Neural progenitor cell (in vitro differentiated cells): ENCODE data around the gene GLT8D2. TPM values are rescaled to one million over a fixed set of nuclear protein-coding genes. Genes with fewer than 3 reads are reported as not detected.

Source experiments
- DNase-seq: peaks from one replicate; pipeline ENCODE4 v3.0.0-alpha.2; 2016; ENCODE audit warnings: low spot score
- H2AFZ ChIP-seq: fragments of 200-600 bp; sonication (generic); replicated peaks from 2 replicates; pipeline ENCODE4 v1.6.1; 2016; ENCODE audit warnings: antibody characterized with exemption
- H3F3A ChIP-seq: fragments of 200-600 bp; sonication (generic); 2 replicates; pipeline ENCODE4 v1.6.1; 2016; ENCODE audit warnings: antibody characterized with exemption, low read depth
- H3K27ac ChIP-seq: fragments of 200-600 bp; sonication (generic); 2 replicates; pipeline ENCODE4 v1.5.1; 2016; ENCODE audit warnings: mild to moderate bottlenecking
- H3K27me3 ChIP-seq: fragments of 200-600 bp; sonication (generic); 2 replicates; pipeline ENCODE4 v1.6.1; 2016; ENCODE audit warnings: mild to moderate bottlenecking, moderate library complexity
- H3K36me3 ChIP-seq: fragments of 200-600 bp; sonication (generic); 2 replicates; pipeline ENCODE4 v1.5.1; 2016
- H3K4me1 ChIP-seq: fragments of 200-600 bp; sonication (generic); 2 replicates; pipeline ENCODE4 v1.6.1; 2016; ENCODE audit warnings: mixed run types
- H3K4me2 ChIP-seq: fragments of 200-600 bp; sonication (generic); 2 replicates; pipeline ENCODE4 v1.6.1; 2016
- H3K4me3 ChIP-seq: fragments of 200-600 bp; sonication (generic); 2 replicates; pipeline ENCODE4 v1.5.1; 2016
- H3K79me2 ChIP-seq: fragments of 200-600 bp; sonication (generic); 2 replicates; pipeline ENCODE4 v1.6.1; 2016; ENCODE audit warnings: low read depth
- H3K9ac ChIP-seq: fragments of 200-600 bp; sonication (generic); 2 replicates; pipeline ENCODE4 v1.6.1; 2016
- H3K9me3 ChIP-seq: fragments of 200-600 bp; sonication (generic); 2 replicates; pipeline ENCODE4 v1.5.1; 2016; ENCODE audit warnings: low read depth
- H4K20me1 ChIP-seq: fragments of 200-600 bp; sonication (generic); 2 replicates; pipeline ENCODE4 v1.6.1; 2016; ENCODE audit warnings: low read depth
- H3K27ac Mint-ChIP-seq: 3 replicates; pipeline ENCODE4 v1.8.0; 2021; ENCODE audit warnings: mixed read lengths
- H3K27me3 Mint-ChIP-seq: 2 replicates; pipeline ENCODE4 v1.8.0; 2022; ENCODE audit warnings: low read depth, mild to moderate bottlenecking, inconsistent platforms, moderate library complexity, mixed read lengths; ENCODE audit not compliant: insufficient read depth
- H3K36me3 Mint-ChIP-seq: 3 replicates; pipeline ENCODE4 v1.8.0; 2021; ENCODE audit warnings: mixed read lengths
- H3K4me1 Mint-ChIP-seq: 3 replicates; pipeline ENCODE4 v1.8.0; 2021; ENCODE audit warnings: mixed read lengths
- H3K4me3 Mint-ChIP-seq: 3 replicates; pipeline ENCODE4 v1.8.0; 2021; ENCODE audit warnings: mild to moderate bottlenecking, moderate library complexity, mixed read lengths
- H3K9me3 Mint-ChIP-seq: 3 replicates; pipeline ENCODE4 v1.8.0; 2020; ENCODE audit warnings: mixed read lengths
- EZH2 ChIP-seq: fragments of 200-600 bp; sonication (generic); IDR thresholded peaks from 2 replicates; pipeline ENCODE4 v1.6.1; 2017; ENCODE audit warnings: antibody characterized with exemption, mild to moderate bottlenecking, moderate library complexity
- EZH2phosphoT487 ChIP-seq: fragments of 200-600 bp; sonication (generic); IDR thresholded peaks from 2 replicates; pipeline ENCODE4 v1.6.1; 2017; ENCODE audit warnings: antibody characterized with exemption
- total RNA-seq: library from RNA; depleted of rRNA; stranded (reverse); fragments of >200 nt; gene quantifications from 2 replicates; pipeline ENCODE4 v1.2.3, GENCODE V29; 2015; ENCODE audit warnings: low replicate concordance
- TF ChIP-seq, protein P1 (sequence below): fragments of 200-600 bp; sonication (generic); IDR thresholded peaks from 2 replicates; pipeline ENCODE4 v1.5.1; 2017; ENCODE audit warnings: antibody characterized with exemption, mild to moderate bottlenecking

Gene GLT8D2
- total RNA-seq, 1 donor from 2014 or later = 3.9 TPM

DNA sequence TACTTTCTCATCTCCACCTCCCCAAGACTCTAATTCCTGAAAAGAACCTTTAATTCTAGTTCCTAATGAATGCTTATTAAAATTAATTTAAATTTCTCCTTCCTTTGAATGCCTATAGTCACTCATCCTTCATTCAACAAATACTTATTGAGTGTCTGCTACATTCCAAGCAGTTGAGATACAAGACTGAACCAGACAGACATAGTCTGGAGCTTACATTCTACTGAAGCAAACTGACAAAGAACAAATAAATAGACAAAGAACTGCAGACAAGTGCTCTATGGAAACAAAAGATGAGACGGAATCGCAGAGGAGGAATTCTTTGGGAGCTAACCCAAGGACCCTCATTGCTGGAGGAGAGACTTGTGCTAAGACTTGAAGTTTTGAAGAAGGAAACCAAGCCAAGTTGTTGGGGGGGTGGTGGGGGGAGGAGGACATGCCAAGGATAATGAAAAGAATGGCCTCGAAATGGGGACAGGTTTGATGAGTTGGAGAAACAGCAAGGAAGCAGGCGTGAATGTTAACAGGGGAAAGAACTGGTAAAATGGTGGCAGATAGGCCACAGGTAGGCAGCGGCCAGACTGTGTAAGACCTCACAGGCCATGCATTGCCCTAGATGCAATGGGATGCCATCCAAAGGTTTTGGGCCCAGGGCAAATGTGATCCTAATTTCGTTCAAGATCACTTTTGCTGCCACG, 94.0 kb downstream of the GLT8D2 start:
- Mint-ChIP-seq H3K27me3 (peaks cover 7% of the 10 kb centered on the region), H3K4me1 (peaks cover 20% of the 10 kb centered on the region), H3K4me3 (peak overlapping the region; percentile 88), H3K27ac (peak overlapping the region; percentile 92), H3K36me3 (peaks cover 6% of the 10 kb centered on the region), H3K9me3 (no peaks in the 10 kb centered on the region)
- Histone ChIP-seq H3K4me2 (peak overlapping the region; percentile 85), H3K9me3 (no peaks in the 10 kb centered on the region), H3K27me3 (no peaks in the 10 kb centered on the region), H3F3A (peaks cover 60% of the 10 kb centered on the region), H3K4me3 (peak overlapping the region; percentile 92), H4K20me1 (peaks cover 5% of the 10 kb centered on the region), H3K9ac (peak overlapping the region; percentile 85), H3K36me3 (no peaks in the 10 kb centered on the region), H2AFZ (no peak overlapping the region), H3K4me1 (peaks cover 11% of the 10 kb centered on the region), H3K27ac (no peak overlapping the region), H3K79me2 (peaks cover 58% of the 10 kb centered on the region)
- DNase-seq = peak; percentile 44
- TF ChIP-seq, protein P1, sequence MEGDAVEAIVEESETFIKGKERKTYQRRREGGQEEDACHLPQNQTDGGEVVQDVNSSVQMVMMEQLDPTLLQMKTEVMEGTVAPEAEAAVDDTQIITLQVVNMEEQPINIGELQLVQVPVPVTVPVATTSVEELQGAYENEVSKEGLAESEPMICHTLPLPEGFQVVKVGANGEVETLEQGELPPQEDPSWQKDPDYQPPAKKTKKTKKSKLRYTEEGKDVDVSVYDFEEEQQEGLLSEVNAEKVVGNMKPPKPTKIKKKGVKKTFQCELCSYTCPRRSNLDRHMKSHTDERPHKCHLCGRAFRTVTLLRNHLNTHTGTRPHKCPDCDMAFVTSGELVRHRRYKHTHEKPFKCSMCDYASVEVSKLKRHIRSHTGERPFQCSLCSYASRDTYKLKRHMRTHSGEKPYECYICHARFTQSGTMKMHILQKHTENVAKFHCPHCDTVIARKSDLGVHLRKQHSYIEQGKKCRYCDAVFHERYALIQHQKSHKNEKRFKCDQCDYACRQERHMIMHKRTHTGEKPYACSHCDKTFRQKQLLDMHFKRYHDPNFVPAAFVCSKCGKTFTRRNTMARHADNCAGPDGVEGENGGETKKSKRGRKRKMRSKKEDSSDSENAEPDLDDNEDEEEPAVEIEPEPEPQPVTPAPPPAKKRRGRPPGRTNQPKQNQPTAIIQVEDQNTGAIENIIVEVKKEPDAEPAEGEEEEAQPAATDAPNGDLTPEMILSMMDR = no peak
- TF ChIP-seq EZH2 (no peak), EZH2phosphoT487 (no peak)

DNA sequence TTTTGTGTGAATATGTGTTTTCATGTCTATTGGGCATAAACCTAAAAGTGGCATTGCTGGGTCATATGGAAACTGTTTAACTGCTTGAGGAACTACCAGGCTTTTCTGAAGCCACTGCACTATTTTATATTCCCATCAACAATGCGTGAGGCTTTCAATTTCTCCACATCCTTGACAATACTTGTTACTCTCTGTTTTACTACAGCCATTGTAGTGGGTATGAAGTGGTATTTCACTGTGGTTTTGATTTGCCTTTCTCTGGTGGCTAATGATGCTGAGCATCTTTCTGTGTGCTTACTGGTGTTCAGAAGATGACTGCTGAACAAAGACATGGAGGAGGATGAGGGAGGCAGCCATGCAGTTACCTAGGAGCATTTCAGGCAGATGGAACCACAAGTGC, 97.5 kb downstream of the GLT8D2 start:
- Histone ChIP-seq H4K20me1 (peaks cover 10% of the 10 kb centered on the region), H3K9me3 (no peaks in the 10 kb centered on the region), H3K27me3 (no peaks in the 10 kb centered on the region), H3K4me3 (no peak overlapping the region), H3K36me3 (peaks cover 6% of the 10 kb centered on the region), H3K9ac (no peak overlapping the region), H3K4me1 (peaks cover 7% of the 10 kb centered on the region), H3F3A (peaks cover 64% of the 10 kb centered on the region), H3K27ac (no peak overlapping the region), H3K79me2 (peaks cover 64% of the 10 kb centered on the region), H3K4me2 (no peak overlapping the region), H2AFZ (no peak overlapping the region)
- Mint-ChIP-seq H3K9me3 (no peaks in the 10 kb centered on the region), H3K27ac (no peak overlapping the region), H3K36me3 (peaks cover 31% of the 10 kb centered on the region), H3K4me3 (no peak overlapping the region), H3K4me1 (peaks cover 15% of the 10 kb centered on the region), H3K27me3 (peaks cover 4% of the 10 kb centered on the region)
- no peak for DNase-seq
- TF ChIP-seq, protein P1 = no peak
- TF ChIP-seq EZH2phosphoT487 = no peak
- no peak for TF ChIP-seq EZH2

DNA sequence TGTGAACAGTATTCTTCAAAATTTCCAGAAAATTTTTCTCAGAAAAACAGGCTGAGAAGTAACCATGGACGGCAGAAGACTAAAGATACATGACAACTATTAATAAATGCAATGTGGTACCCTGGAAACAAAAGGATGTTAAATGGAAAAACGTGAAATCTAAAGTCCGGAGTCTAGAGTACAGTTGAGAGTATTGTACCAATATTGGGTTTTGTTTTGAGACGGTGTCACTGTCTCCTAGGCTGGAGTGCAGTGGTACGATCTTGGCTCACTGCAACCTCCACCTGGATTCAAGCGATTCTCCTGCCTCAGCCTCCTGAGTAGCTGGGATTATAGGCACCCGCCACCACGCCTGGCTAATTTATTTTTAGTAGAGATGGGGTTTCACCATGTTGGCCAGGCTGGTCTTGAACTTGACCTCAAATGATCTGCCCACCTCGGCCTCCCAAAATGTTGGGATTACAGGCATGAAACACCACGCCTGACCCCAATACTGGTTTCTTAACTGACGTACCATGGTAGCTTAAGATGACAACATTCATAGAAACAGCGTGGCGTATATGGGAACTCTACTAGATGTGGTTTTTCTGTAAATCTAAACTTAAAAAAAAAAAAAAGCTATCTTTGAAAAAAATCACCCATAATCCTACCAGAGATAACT, 101.1 kb downstream of the GLT8D2 start:
- Histone ChIP-seq H3F3A (peaks cover 70% of the 10 kb centered on the region), H2AFZ (no peak overlapping the region), H3K4me3 (no peak overlapping the region), H3K4me1 (no peaks in the 10 kb centered on the region), H3K36me3 (peaks cover 10% of the 10 kb centered on the region), H3K79me2 (peaks cover 34% of the 10 kb centered on the region), H3K27ac (peak overlapping the region; percentile 11), H3K4me2 (no peak overlapping the region), H3K9ac (no peak overlapping the region), H4K20me1 (peaks cover 10% of the 10 kb centered on the region), H3K27me3 (no peaks in the 10 kb centered on the region), H3K9me3 (no peaks in the 10 kb centered on the region)
- DNase-seq = no peak
- TF ChIP-seq, protein P1 = no peak
- no peak for TF ChIP-seq EZH2phosphoT487
- TF ChIP-seq EZH2 = no peak
- Mint-ChIP-seq H3K9me3 (no peaks in the 10 kb centered on the region), H3K27me3 (no peaks in the 10 kb centered on the region), H3K36me3 (peaks cover 43% of the 10 kb centered on the region), H3K4me1 (no peaks in the 10 kb centered on the region), H3K27ac (no peak overlapping the region), H3K4me3 (no peak overlapping the region)
